Heart left ventricle (tissue), 13 donors: ENCODE results near the gene TBCD.

ENCODE experiments used
- POLR2A ChIP-seq, 2 donors: fragments of 450-650 bp; IDR thresholded peaks; one replicate each; pipeline ENCODE4 v1.6.1; 2017; ENCODE audit warnings: antibody characterized with exemption in 2 of 2, mild to moderate bottlenecking in 2 of 2, moderate library complexity in 2 of 2
- TF ChIP-seq, protein P1 (sequence below), 12 donors: fragments of 200-600 bp; sonication (generic) in 4 of 12; IDR thresholded peaks; one replicate each; pipeline versions ENCODE4 v1.5.0 to v1.8.0; 2018 to 2022; ENCODE audit warnings: antibody characterized with exemption in 12 of 12, mild to moderate bottlenecking in 5 of 12
- donor health status: ischemic (EF 13 %, LVEDD 7.1; RV severe dilation, severe dysfunction).
- donor health status: DM: no; HTN: yes; CAD: no.
- donor health status: DM: no; HTN: no; CAD: no.
- donor health status: ischemic (EF 25% LVEDD 6.9; RV normal size, moderate dysfunction).
- donor health status: ischemic (EF 25% LVEDD 5.7; RV mildly dilated, moderate dysfunction).
- donor health status: ischemic (EF 35%, LVEDD 5.7; RV mildly dilated, moderate dysfunction).
- donor health status: nonischemic (EF 11% LVEDD 7.7; RV severe dilation, severe dysfunction).
- donor health status: DM: yes; HTN: yes; CAD: no.
- donor health status: PGD.
- donor health status: ischemic (EF 29% LVEDD 5.4; RV normal size, mild dysfunction).
- donor health status: nonischemic (EF 23%, LVEDD 6.1; RV moderate dilation, normal function).

DNA sequence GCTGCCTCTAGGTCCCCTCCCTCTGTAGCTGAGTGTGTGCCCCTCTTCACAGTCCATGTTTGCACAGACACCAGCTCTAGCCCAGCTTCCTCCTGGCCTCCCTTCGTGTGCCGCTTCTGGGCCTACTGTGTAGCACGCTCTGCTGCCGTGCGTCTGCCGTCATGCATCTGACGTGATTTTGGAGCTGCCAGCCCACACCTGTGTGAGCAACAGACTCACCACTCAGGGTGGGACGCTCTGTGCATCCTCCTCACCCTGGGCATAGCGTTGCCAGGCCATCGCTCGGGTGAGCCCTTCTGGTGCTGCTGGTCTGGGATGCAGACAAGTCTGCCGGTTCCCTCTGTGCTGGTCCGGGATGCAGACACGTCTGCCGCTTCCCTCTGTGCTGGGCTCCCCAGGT is 127.4 kb downstream of the TBCD start:
- TF ChIP-seq, protein P1, sequence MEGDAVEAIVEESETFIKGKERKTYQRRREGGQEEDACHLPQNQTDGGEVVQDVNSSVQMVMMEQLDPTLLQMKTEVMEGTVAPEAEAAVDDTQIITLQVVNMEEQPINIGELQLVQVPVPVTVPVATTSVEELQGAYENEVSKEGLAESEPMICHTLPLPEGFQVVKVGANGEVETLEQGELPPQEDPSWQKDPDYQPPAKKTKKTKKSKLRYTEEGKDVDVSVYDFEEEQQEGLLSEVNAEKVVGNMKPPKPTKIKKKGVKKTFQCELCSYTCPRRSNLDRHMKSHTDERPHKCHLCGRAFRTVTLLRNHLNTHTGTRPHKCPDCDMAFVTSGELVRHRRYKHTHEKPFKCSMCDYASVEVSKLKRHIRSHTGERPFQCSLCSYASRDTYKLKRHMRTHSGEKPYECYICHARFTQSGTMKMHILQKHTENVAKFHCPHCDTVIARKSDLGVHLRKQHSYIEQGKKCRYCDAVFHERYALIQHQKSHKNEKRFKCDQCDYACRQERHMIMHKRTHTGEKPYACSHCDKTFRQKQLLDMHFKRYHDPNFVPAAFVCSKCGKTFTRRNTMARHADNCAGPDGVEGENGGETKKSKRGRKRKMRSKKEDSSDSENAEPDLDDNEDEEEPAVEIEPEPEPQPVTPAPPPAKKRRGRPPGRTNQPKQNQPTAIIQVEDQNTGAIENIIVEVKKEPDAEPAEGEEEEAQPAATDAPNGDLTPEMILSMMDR (IDR thresholded peaks at IDR 0.05), result no peak
- TF ChIP-seq POLR2A (IDR thresholded peaks at IDR 0.05), result no peak
